Neural cell (in vitro differentiated cells): ENCODE results near the gene PROX1. TPM values are rescaled to one million over a fixed set of nuclear protein-coding genes. Genes with fewer than 3 reads are reported as not detected.

Experiments used
- H2AFZ ChIP-seq: fragments of 200-600, 300-800 bp; sonication (generic), shearing (Covaris generic); 2 replicates; pipeline ENCODE4 v1.6.0; 2014; ENCODE audit warnings: low read depth, mild to moderate bottlenecking, antibody characterized with exemption, low read length, moderate library complexity
- H3F3A ChIP-seq: fragments of 200-600 bp; shearing (Covaris generic); 2 replicates; pipeline ENCODE4 v1.6.1; 2016; ENCODE audit warnings: mild to moderate bottlenecking, moderate library complexity, mixed read lengths, antibody characterized with exemption, low read length; ENCODE audit not compliant: insufficient read depth, poor library complexity, severe bottlenecking
- H3K27ac ChIP-seq: fragments of 200-600, 300-800 bp; sonication (generic), shearing (Covaris generic); 2 replicates; pipeline ENCODE4 v1.5.1; 2014; ENCODE audit warnings: mild to moderate bottlenecking, low read length, moderate library complexity
- H3K27me3 ChIP-seq: fragments of 300-800, 200-600 bp; sonication (generic), shearing (Covaris generic); 2 replicates; pipeline ENCODE4 v1.6.0; 2014; ENCODE audit warnings: mild to moderate bottlenecking, low read depth, low read length, moderate library complexity; ENCODE audit not compliant: insufficient read depth
- H3K36me3 ChIP-seq: fragments of 300-800, 200-600 bp; sonication (generic), shearing (Covaris generic); 2 replicates; pipeline ENCODE4 v1.5.1; 2014; ENCODE audit warnings: mild to moderate bottlenecking, antibody characterized with exemption, low read length, moderate library complexity; ENCODE audit not compliant: insufficient read depth
- H3K4me2 ChIP-seq: fragments of 300-800, 200-600 bp; sonication (generic), shearing (Covaris generic); 2 replicates; pipeline ENCODE4 v1.6.0; 2014; ENCODE audit warnings: mild to moderate bottlenecking, low read length
- H3K4me3 ChIP-seq: fragments of 300-800, 200-600 bp; sonication (generic), shearing (Covaris generic); 2 replicates; pipeline ENCODE4 v1.5.1; 2014; ENCODE audit warnings: mild to moderate bottlenecking, low read length, moderate library complexity
- H3K79me2 ChIP-seq: fragments of 200-600 bp; shearing (Covaris generic); replicated peaks from 2 replicates; pipeline ENCODE4 v1.6.0; 2014; ENCODE audit warnings: mild to moderate bottlenecking, low read length, moderate library complexity; ENCODE audit not compliant: insufficient read depth
- H3K9ac ChIP-seq: fragments of 300-800, 200-600 bp; sonication (generic), shearing (Covaris generic); 2 replicates; pipeline ENCODE4 v1.6.1; 2016; ENCODE audit warnings: mild to moderate bottlenecking, low read length, mixed read lengths
- H3K9me2 ChIP-seq: fragments of 200-600 bp; shearing (Covaris generic); 2 replicates; pipeline ENCODE4 v1.6.1; 2016; ENCODE audit warnings: mild to moderate bottlenecking, low read length, mixed read lengths; ENCODE audit not compliant: insufficient read depth
- H3K9me3 ChIP-seq: fragments of 200-600, 300-800 bp; sonication (generic), shearing (Covaris generic); 2 replicates; pipeline ENCODE4 v1.6.1; 2016; ENCODE audit warnings: mild to moderate bottlenecking, mixed run types, low read length, moderate library complexity, mixed read lengths
- H4K20me1 ChIP-seq: fragments of 200-600 bp; shearing (Covaris generic); 2 replicates; pipeline ENCODE4 v1.6.1; 2016; ENCODE audit warnings: mild to moderate bottlenecking, mixed run types; ENCODE audit not compliant: insufficient read depth
- EP300 ChIP-seq: fragments of 450-650 bp; conservative IDR thresholded peaks from 2 replicates; pipeline ENCODE4 v1.6.1; 2014; ENCODE audit warnings: antibody characterized with exemption, mild to moderate bottlenecking, moderate library complexity; ENCODE audit not compliant: poor library complexity, severe bottlenecking
- EZH2 ChIP-seq: fragments of 200-600, 300-800 bp; shearing (Covaris generic), sonication (generic); IDR thresholded peaks from 2 replicates; pipeline ENCODE4 v1.6.1; 2014; ENCODE audit warnings: antibody characterized with exemption, low read length, borderline replicate concordance, mild to moderate bottlenecking; ENCODE audit not compliant: insufficient read depth, poor library complexity, severe bottlenecking
- MXI1 ChIP-seq: fragments of 450-650 bp; conservative IDR thresholded peaks from 2 replicates; pipeline ENCODE4 v1.6.1; 2014; ENCODE audit warnings: antibody characterized with exemption, mild to moderate bottlenecking; ENCODE audit not compliant: poor library complexity, severe bottlenecking
- POLR2AphosphoS5 ChIP-seq: IDR thresholded peaks from 2 replicates; pipeline ENCODE4 v1.6.1; 2012
- RAD21 ChIP-seq: fragments of 450-650 bp; conservative IDR thresholded peaks from 2 replicates; pipeline ENCODE4 v1.6.1; 2014; ENCODE audit warnings: antibody characterized with exemption, mild to moderate bottlenecking, moderate library complexity
- SMC3 ChIP-seq: fragments of 450-650 bp; conservative IDR thresholded peaks from 2 replicates; pipeline ENCODE4 v1.6.1; 2014; ENCODE audit warnings: antibody characterized with exemption, mild to moderate bottlenecking, moderate library complexity; ENCODE audit not compliant: poor library complexity
- TAF1 ChIP-seq: IDR thresholded peaks from 2 replicates; pipeline ENCODE4 v1.6.1; 2012; ENCODE audit warnings: low read depth
- polyA plus RNA-seq: library from polyadenylated mRNA; depleted of rRNA; stranded (reverse); fragments of >200 nt; gene quantifications from 2 replicates; pipeline ENCODE4 v1.2.3, GENCODE V29; 2014
- TF ChIP-seq, protein P1 (sequence below): fragments of 450-650 bp; IDR thresholded peaks from 2 replicates; pipeline ENCODE4 v1.5.1; 2014; ENCODE audit warnings: antibody characterized with exemption, mild to moderate bottlenecking, moderate library complexity; ENCODE audit not compliant: poor library complexity, severe bottlenecking
- TF ChIP-seq, protein P2 (sequence below): IDR thresholded peaks from 2 replicates; pipeline ENCODE4 v1.6.1; 2012; ENCODE audit warnings: borderline replicate concordance

The PROX1 gene
- polyA plus RNA-seq, 1 donor from 2014 or later, result 1.0 TPM

DNA sequence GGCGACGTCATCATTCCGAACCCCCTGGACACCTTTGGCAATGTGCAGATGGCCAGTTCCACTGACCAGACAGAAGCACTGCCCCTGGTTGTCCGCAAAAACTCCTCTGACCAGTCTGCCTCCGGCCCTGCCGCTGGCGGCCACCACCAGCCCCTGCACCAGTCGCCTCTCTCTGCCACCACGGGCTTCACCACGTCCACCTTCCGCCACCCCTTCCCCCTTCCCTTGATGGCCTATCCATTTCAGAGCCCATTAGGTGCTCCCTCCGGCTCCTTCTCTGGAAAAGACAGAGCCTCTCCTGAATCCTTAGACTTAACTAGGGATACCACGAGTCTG, 10.0 kb downstream of the PROX1 start:
- Histone ChIP-seq H3K4me3 (no peak overlapping the region), H3K79me2 (no peaks in the 10 kb centered on the region), H3K27ac (no peak overlapping the region), H3F3A (no peaks in the 10 kb centered on the region), H3K9ac (no peak overlapping the region), H2AFZ (no peak overlapping the region), H3K36me3 (no peaks in the 10 kb centered on the region), H3K9me2 (no peaks in the 10 kb centered on the region), H3K4me2 (no peak overlapping the region), H4K20me1 (no peaks in the 10 kb centered on the region), H3K9me3 (no peaks in the 10 kb centered on the region), H3K27me3 (peaks cover 9% of the 10 kb centered on the region)
- TF ChIP-seq EZH2 (no peak), MXI1 (no peak), RAD21 (no peak), SMC3 (no peak), EP300 (no peak), TAF1 (no peak), POLR2AphosphoS5 (no peak)
- TF ChIP-seq, protein P1, sequence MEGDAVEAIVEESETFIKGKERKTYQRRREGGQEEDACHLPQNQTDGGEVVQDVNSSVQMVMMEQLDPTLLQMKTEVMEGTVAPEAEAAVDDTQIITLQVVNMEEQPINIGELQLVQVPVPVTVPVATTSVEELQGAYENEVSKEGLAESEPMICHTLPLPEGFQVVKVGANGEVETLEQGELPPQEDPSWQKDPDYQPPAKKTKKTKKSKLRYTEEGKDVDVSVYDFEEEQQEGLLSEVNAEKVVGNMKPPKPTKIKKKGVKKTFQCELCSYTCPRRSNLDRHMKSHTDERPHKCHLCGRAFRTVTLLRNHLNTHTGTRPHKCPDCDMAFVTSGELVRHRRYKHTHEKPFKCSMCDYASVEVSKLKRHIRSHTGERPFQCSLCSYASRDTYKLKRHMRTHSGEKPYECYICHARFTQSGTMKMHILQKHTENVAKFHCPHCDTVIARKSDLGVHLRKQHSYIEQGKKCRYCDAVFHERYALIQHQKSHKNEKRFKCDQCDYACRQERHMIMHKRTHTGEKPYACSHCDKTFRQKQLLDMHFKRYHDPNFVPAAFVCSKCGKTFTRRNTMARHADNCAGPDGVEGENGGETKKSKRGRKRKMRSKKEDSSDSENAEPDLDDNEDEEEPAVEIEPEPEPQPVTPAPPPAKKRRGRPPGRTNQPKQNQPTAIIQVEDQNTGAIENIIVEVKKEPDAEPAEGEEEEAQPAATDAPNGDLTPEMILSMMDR, result no peak
- TF ChIP-seq, protein P2, sequence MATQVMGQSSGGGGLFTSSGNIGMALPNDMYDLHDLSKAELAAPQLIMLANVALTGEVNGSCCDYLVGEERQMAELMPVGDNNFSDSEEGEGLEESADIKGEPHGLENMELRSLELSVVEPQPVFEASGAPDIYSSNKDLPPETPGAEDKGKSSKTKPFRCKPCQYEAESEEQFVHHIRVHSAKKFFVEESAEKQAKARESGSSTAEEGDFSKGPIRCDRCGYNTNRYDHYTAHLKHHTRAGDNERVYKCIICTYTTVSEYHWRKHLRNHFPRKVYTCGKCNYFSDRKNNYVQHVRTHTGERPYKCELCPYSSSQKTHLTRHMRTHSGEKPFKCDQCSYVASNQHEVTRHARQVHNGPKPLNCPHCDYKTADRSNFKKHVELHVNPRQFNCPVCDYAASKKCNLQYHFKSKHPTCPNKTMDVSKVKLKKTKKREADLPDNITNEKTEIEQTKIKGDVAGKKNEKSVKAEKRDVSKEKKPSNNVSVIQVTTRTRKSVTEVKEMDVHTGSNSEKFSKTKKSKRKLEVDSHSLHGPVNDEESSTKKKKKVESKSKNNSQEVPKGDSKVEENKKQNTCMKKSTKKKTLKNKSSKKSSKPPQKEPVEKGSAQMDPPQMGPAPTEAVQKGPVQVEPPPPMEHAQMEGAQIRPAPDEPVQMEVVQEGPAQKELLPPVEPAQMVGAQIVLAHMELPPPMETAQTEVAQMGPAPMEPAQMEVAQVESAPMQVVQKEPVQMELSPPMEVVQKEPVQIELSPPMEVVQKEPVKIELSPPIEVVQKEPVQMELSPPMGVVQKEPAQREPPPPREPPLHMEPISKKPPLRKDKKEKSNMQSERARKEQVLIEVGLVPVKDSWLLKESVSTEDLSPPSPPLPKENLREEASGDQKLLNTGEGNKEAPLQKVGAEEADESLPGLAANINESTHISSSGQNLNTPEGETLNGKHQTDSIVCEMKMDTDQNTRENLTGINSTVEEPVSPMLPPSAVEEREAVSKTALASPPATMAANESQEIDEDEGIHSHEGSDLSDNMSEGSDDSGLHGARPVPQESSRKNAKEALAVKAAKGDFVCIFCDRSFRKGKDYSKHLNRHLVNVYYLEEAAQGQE, result no peak

DNA sequence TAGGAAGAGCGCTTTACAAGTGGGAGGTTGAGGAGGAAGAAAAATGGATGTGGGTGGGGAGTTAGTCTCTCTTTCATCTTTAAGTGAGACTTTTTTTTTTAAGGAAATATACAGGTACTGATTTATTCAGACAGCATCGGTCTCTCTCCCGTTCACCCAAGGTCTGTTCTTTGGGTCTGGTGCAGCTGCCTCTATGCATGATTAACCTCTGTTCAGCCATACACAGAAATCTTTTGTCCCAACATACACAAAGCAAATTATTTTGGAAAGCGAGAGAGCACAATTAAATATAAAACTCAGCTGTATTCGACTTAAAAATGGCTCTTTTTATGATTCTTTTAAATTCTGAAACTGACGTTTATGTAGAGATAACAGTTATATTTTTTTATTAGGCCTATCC, 11.0 kb downstream of the PROX1 start:
- H3K27ac ChIP-seq, result no peak overlapping the region
- no peaks in the 10 kb centered on the region for H4K20me1 ChIP-seq
- H3K4me2 ChIP-seq, result no peak overlapping the region
- no peak overlapping the region for H3K4me3 ChIP-seq
- TF ChIP-seq, protein P2, result no peak
- no peak for TF ChIP-seq RAD21
- no peak for TF ChIP-seq POLR2AphosphoS5
- TF ChIP-seq, protein P1, result no peak
- TF ChIP-seq TAF1, result no peak
- TF ChIP-seq SMC3, result no peak
- TF ChIP-seq EZH2, result no peak
- TF ChIP-seq EP300, result no peak
- no peak for TF ChIP-seq MXI1
- H3K79me2 ChIP-seq, result no peaks in the 10 kb centered on the region
- no peak overlapping the region for H2AFZ ChIP-seq
- no peaks in the 10 kb centered on the region for H3F3A ChIP-seq
- H3K9me2 ChIP-seq, result no peaks in the 10 kb centered on the region
- H3K27me3 ChIP-seq, result peaks cover 3% of the 10 kb centered on the region
- H3K9ac ChIP-seq, result no peak overlapping the region
- no peaks in the 10 kb centered on the region for H3K36me3 ChIP-seq
- H3K9me3 ChIP-seq, result no peaks in the 10 kb centered on the region
